GM12872 (cell line): ENCODE data around the gene TECTB.

ENCODE experiments used
- CTCF ChIP-seq: IDR thresholded peaks from 3 replicates; pipeline ENCODE4 v1.5.1; 2011; ENCODE audit warnings: low read depth, mild to moderate bottlenecking, low read length, moderate library complexity; ENCODE audit not compliant: insufficient read depth

TECTB gene

GRCh38 chr10:112271982-112272381, 11.2 kb upstream of the TECTB start:
- TF ChIP-seq CTCF: no peak

GRCh38 chr10:112274831-112275230, 8.4 kb upstream of the TECTB start:
- TF ChIP-seq CTCF: no peak

DNA sequence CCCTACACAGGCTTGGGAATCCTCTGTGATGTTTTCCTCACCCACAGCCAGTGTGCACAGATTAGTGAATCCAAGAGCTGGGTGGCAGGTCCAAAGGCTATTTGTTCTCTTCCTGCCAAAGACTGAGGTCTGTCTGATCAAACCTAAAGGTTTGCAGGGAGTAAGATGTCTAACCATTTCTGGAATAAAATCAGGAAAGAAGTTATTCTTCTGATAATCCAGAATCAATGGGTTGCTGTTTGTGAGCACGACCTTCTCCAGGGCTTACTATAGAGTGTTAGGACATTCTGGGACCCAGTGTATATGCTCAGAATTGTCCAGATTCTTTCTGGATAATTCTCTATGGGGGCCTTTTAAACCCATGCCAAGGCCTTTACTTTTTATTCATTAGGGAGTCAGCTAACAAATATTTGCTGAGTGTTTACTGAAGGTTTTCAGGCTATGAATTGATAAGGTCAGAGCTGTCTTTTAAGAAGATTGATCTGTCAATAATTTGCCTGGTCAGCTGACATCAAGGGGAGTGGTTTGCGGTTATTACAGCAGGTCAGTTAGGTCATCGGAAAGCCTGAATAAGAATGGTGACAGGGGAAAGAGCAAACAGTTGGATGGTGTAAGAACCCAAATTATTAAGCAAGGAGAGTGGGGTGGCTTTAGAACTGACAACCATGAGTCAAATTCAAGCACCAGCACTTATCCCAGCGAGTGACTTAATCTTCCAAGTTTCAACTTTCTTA, 7.5 kb upstream of the TECTB start:
- no peak for TF ChIP-seq CTCF

DNA sequence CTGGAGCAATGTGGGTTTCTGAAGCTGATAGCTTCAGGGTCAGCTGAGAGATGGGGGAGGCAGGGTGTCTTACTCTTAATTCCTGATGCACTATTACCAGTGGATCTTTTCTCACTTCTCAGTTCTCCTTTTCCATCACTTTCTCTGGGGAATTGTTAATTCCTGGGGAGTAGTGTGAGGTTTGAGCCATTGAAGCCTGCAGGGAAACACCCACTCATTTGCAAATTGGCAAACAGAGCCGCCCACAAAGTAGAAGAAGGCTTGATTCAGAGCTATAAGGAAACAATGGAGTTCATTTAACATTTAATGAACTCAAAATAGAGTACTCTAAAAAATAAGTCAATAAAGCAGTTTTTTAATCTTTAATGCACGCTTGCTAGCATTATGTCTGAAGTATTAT, 4.3 kb upstream of the TECTB start:
- TF ChIP-seq CTCF: no peak

GRCh38 chr10:112279433-112279832, 3.8 kb upstream of the TECTB start:
- no peak for TF ChIP-seq CTCF

DNA sequence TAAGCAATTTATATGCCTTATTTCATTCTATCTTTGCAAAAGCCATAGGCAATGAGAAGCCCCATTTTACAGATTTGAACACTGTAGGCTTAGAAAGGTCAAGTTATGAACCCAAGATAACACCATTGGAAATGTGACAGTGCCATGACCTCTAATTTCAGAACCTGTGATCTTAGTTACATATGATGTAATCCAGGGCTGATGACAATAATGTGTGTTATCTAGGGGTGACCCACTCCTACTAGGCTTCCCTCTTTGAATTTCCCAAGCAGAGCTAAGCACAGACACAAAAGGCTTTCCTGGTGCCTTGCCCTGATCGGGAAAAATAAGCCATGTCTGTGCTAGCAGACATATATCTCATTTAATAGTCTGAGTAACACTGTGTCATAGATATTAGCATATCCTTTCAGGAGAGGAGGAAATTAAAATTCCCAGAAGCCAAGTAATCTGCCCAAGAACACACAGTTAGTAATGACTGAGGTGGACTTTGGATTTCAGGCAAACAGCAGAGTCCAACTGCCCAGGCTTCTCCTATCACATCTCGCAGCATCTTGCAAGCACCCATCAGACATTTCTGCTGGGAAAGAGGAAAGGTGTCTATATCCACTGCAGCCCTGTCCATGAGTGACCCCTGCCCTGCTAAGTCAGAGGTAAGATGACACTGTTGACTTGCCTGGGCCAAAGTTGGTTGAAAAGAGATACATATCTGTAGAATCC, 2.8 kb upstream of the TECTB start:
- TF ChIP-seq CTCF: no peak

DNA sequence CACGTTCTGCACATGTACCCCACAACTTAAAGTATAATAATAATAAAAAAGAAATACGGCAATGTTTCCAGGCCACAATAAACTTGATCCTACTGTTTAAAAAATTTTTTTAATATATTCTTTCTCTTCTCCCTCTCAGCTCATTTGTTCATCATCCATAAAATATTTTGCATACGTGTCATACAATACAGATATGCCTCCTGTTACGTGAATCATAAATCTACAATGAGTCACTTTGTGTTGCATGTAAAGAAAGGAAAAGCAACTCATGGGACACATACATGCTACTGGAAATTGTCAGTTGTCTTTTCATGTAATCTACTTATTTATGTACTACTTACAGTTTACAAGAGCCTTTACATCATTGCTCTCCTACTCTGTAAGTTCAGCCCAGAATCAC, 1.1 kb upstream of the TECTB start:
- TF ChIP-seq CTCF: no peak
